Spleen (tissue), 10 donors: Measurements from ENCODE around the gene ATXN7L2. TPM values are rescaled to one million over a fixed set of nuclear protein-coding genes. Genes with fewer than 3 reads are reported as not detected.

Experiments used
- polyA plus RNA-seq, 3 donors: library from polyadenylated mRNA; stranded (reverse); fragments of 200-250 nt; gene quantifications; one replicate each; pipeline ENCODE4 v1.2.1, GENCODE V29; 2013
- total RNA-seq, 7 donors: library from RNA; depleted of rRNA in 3 of 7; stranded (reverse); fragments of >200 nt in 3 of 7; fragmentation: NEBNext Ultra II Directional in 4 of 7; extraction: Animal tissue kit (Norgen Biotek cat#: 25700) in 4 of 7; gene quantifications; one replicate each; pipeline versions ENCODE4 v1.1.0 to v1.2.1, GENCODE V29; 2016 to 2021
- donor health status: healthy with polysubstance abuse.
- donor health status: DM: no; HTN: no; CAD: no; lungs with moderate emphysema.
- donor health status: DM: no; HTN: no; CAD: no.
- donor health status: Bipolar disorder and iron deficiency.
- donor health status: healthy.
- donor health status: DM: no; HTN: no; CAD: no.
- donor health status: DM: yes; HTN: yes; CAD: no.

The ATXN7L2 gene
- total and polyA plus RNA-seq, 10 donors, result 7.1 to 16.8 (median 8.8) TPM

Other genes with a start within 250 kb of the ATXN7L2 start
- 1 to 10 TPM in 5 of 7 donors, under 1 TPM in 2; 0.79 to 2.9 (median 1.4) TPM for gene CELSR2, start 234.4 kb upstream of the ATXN7L2 start, total RNA-seq
- under 1 TPM; 0.20 to 0.54 (median 0.46) TPM for gene CELSR2, start 234.4 kb upstream of the ATXN7L2 start, polyA plus RNA-seq
- gene PSRC1, start 200.8 kb upstream of the ATXN7L2 start, total RNA-seq, result 1 to 10 TPM; 2.0 to 9.3 (median 3.1) TPM
- gene PSRC1, start 200.8 kb upstream of the ATXN7L2 start, polyA plus RNA-seq, result 1 to 10 TPM; 3.5 to 3.9 (median 3.5) TPM
- gene MYBPHL, start 176.9 kb upstream of the ATXN7L2 start, total RNA-seq, result not detected
- gene MYBPHL, start 176.9 kb upstream of the ATXN7L2 start, polyA plus RNA-seq, result not detected
- 10 to 100 TPM; 33.5 to 63.9 (median 43.6) TPM for gene SORT1, start 86.0 kb upstream of the ATXN7L2 start, total RNA-seq
- 1 to 10 TPM; 2.0 to 6.0 (median 3.5) TPM for gene SORT1, start 86.0 kb upstream of the ATXN7L2 start, polyA plus RNA-seq
- 10 to 100 TPM; 29.9 to 87.0 (median 62.2) TPM for gene PSMA5, start 57.5 kb upstream of the ATXN7L2 start, total RNA-seq
- gene PSMA5, start 57.5 kb upstream of the ATXN7L2 start, polyA plus RNA-seq, result 10 to 100 TPM; 35.8 to 63.9 (median 61.2) TPM
- gene SYPL2, start 17.4 kb upstream of the ATXN7L2 start, total RNA-seq, result 1 to 10 TPM in 5 of 7 donors, under 1 TPM in 2; 0.46 to 2.5 (median 1.3) TPM
- under 1 TPM; 0.26 to 0.51 (median 0.41) TPM for gene SYPL2, start 17.4 kb upstream of the ATXN7L2 start, polyA plus RNA-seq
- gene CYB561D1, start 10.2 kb downstream of the ATXN7L2 start, total RNA-seq, result 10 to 100 TPM in 6 of 7 donors, 1 to 10 TPM in 1; 8.6 to 17.6 (median 13.7) TPM
- gene CYB561D1, start 10.2 kb downstream of the ATXN7L2 start, polyA plus RNA-seq, result 1 to 10 TPM; 4.5 to 8.0 (median 6.0) TPM
- 1 to 10 TPM; 3.7 to 8.5 (median 6.0) TPM for gene AMIGO1, start 25.8 kb downstream of the ATXN7L2 start, total RNA-seq
- under 1 TPM; 0.57 to 0.99 (median 0.67) TPM for gene AMIGO1, start 25.8 kb downstream of the ATXN7L2 start, polyA plus RNA-seq
- gene GPR61, start 56.0 kb downstream of the ATXN7L2 start, total RNA-seq, result not detected
- not detected for gene GPR61, start 56.0 kb downstream of the ATXN7L2 start, polyA plus RNA-seq
- 10 to 100 TPM in 4 of 7 donors, 1 to 10 TPM in 3; 7.4 to 11.4 (median 10.4) TPM for gene GNAI3, start 64.7 kb downstream of the ATXN7L2 start, total RNA-seq
- gene GNAI3, start 64.7 kb downstream of the ATXN7L2 start, polyA plus RNA-seq, result 1 to 10 TPM; 1.8 to 3.3 (median 2.7) TPM
- gene GNAT2, start 135.7 kb downstream of the ATXN7L2 start, total RNA-seq, result under 1 TPM in 2 of 7 donors, not detected in 5; 0.59 to 0.92 TPM
- gene GNAT2, start 135.7 kb downstream of the ATXN7L2 start, polyA plus RNA-seq, result under 1 TPM in 1 of 3 donors, not detected in 2; 0.08 TPM
- 100 to 1,000 TPM; 112 to 193 (median 170) TPM for gene AMPD2, start 135.9 kb downstream of the ATXN7L2 start, total RNA-seq
- gene AMPD2, start 135.9 kb downstream of the ATXN7L2 start, polyA plus RNA-seq, result 10 to 100 TPM; 25.2 to 66.1 (median 60.3) TPM
- 10 to 100 TPM; 23.4 to 53.8 (median 33.8) TPM for gene GSTM4, start 172.2 kb downstream of the ATXN7L2 start, total RNA-seq
- gene GSTM4, start 172.2 kb downstream of the ATXN7L2 start, polyA plus RNA-seq, result 10 to 100 TPM; 14.8 to 37.8 (median 16.5) TPM
- gene GSTM2, start 184.2 kb downstream of the ATXN7L2 start, total RNA-seq, result 100 to 1,000 TPM in 1 of 7 donors, 10 to 100 TPM in 6; 34.8 to 100 (median 52.2) TPM
- gene GSTM2, start 184.2 kb downstream of the ATXN7L2 start, polyA plus RNA-seq, result 10 to 100 TPM; 26.2 to 80.9 (median 67.9) TPM
- gene GSTM1, start 203.9 kb downstream of the ATXN7L2 start, total RNA-seq, result 10 to 100 TPM in 4 of 7 donors, not detected in 3; 40.8 to 98.6 (median 65.9) TPM
- 10 to 100 TPM in 2 of 3 donors, under 1 TPM in 1; 0.47 to 74.4 (median 41.6) TPM for gene GSTM1, start 203.9 kb downstream of the ATXN7L2 start, polyA plus RNA-seq
- 10 to 100 TPM in 1 of 7 donors, 1 to 10 TPM in 6; 1.4 to 13.1 (median 3.7) TPM for gene GSTM5, start 228.3 kb downstream of the ATXN7L2 start, total RNA-seq
- gene GSTM5, start 228.3 kb downstream of the ATXN7L2 start, polyA plus RNA-seq, result 1 to 10 TPM; 2.8 to 4.2 (median 3.4) TPM